HL-60/S4 treated with phorbol 12-myristate 13-acetate at 8.2 ng/mL for 4 days and 3 days (cell line): Measurements from ENCODE around the gene PROB1.

Source experiments
- in situ Hi-C: fragments of 300-500 bp; cut with MboI; formaldehyde crosslinking; loops from 2 replicates; pipeline ENCODE4 v1.15.0; 2022; ENCODE audit warnings: low sequenced_read_pairs

PROB1 gene

DNA sequence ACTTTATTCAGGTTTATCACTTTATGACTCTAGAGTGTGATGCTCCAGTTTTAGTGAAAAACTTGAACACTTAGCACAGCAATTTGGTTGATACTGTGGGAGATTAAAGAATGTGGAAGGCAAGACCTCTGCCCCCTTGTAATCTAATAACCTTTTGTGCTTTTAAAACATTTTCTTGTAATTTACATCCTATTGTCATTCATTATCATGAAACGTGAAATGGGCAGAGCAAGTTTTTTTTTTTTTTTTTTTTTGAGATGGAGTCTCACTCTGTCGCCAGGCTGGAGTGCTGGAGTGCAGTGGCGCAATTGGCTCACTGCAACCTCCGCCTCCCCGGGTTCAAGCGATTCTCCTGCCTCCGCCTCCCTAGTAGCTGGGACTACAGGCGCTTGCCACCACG is 51.4 kb downstream of the PROB1 start:
- in situ Hi-C loops: no loop called here

DNA sequence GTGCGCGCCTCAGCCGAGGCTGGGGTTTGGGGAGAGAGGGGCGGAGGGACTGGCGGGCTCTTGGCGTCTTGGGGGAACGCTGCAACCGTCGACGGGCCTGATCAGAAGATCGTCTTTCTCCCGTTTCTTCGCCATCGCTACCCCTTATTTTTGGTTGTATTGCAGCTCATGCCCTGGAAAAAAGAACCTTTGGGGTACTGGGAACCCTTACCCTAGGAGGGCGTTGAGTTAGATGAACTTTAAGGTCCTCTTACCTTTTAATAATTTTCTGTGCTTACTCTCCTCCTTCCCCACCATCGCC is 52.5 kb downstream of the PROB1 start:
- in situ Hi-C loops: no loop called here

DNA sequence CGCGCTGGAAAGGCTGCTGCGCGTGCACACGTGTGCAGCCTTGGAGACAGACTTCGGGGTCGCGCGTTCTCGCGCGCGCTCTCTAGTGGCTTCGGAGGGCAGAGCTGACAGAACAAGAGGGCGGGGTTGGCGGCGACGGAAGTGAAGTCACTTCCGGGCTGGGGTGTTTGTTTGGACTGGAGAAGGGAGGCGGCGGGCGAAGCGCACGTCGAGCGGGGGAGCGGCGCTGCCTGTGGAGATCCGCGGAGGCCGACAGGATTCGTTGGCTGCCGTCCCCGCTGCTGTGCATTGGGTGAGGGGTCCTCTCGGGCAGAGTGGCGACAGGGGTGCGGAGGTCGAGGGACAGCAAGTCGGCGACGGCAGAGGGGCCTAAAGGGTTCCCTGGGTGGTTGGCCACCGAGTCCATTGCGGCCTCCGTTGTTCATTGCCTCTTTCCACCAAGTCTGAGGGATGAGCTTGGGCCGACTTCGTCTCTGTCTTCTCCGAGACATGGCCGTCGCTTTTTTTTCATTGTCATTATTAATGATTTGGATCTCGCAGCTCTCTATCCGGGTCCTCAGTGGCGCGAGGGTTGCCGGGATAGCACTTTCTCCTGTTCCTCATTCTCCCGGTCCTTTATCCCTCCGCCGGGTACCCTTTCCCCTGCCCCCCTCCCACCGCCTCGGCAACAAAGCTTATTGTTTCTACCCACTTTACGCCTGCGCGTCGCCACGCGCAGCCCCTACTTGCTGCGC is 53.0 kb downstream of the PROB1 start, which contains the start of gene PAIP2:
TSS of gene PAIP2 (plus strand) at position 166 of the 734 bp plus-strand sequence. CDS start 21,931 bp downstream, outside the sequence.
- in situ Hi-C loops: no loop called here

DNA sequence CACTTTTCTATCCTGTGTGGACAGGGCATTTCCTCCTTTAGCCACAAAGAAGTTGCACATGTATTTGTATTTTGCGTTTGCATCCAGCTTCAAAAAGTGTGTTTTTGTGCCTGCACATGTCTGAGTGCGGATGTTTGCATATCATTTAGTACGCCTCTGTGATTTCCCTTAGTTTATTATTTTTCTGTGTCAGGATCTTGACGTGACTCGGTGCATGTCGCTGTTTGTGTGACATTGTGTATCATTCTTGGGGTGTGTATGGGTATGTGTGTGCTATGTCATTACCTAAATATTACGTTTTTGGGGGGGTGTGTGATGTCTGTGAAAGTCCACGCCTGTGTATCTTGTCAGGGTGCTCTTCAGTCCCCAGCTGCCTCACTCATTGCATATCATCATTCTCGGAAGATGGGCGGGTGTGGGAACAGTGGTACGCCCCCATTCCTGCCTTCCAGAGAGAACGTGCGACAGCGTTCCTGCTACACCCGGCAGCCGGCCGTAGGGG is 53.7 kb downstream of the PROB1 start:
- in situ Hi-C loops: no loop called here
